HepG2 (cell line): ENCODE results near the gene SLC2A2. TPM values are rescaled to one million over a fixed set of nuclear protein-coding genes. Genes with fewer than 3 reads are reported as not detected.

Experiments used
- ATAC-seq: fragments of 200-7000 bp; cut with Tn5 transposase; 3 replicates; pipeline ENCODE4 v1.9.1; 2020; ENCODE audit warnings: mild to moderate bottlenecking, moderate library complexity
- BruUV-seq: library from RNA; stranded (reverse); fragments of 400-500 nt; replicated peaks from 2 replicates; lab custom pipeline; 2021; lab: Mats Ljungman, UMichigan
- CTCF ChIA-PET: fragments of 300-600 bp; formaldehyde crosslinking; extraction: SDS; loops from one replicate; lab custom pipeline; 2021; ENCODE audit warnings: low total read pairs, inconsistent platforms, low intra/inter-chr PET ratio; lab: Yijun Ruan, JAX
- POLR2A ChIA-PET: fragments of 350-600 bp; sonication (Branson Sonifier 250); formaldehyde crosslinking; loops from one replicate; lab custom pipeline; 2020; ENCODE audit warnings: antibody characterized with exemption, inconsistent platforms; lab: Yijun Ruan, JAX
- DNase-seq: peaks from one replicate; pipeline ENCODE4 v3.0.0-alpha.2; 2015; ENCODE audit warnings: low spot score
- FAIRE-seq: peaks from 3 replicates; lab custom pipeline; 2011; peaks lifted over from hg19 to GRCh38; lab: Jason Lieb, UNC
- H2AFZ ChIP-seq: one replicate; pipeline ENCODE4 v1.6.1; 2011; ENCODE audit warnings: low read length, inconsistent platforms
- H3K27ac ChIP-seq: fragments of 300-600 bp; 3 replicates; pipeline ENCODE4 v1.8.0; 2011; ENCODE audit warnings: mixed run types, mild to moderate bottlenecking, mixed read lengths, low read length, inconsistent platforms; ENCODE audit not compliant: insufficient read depth; ENCODE audit errors: extremely low read length
- H3K27me3 ChIP-seq, 2 experiments: fragments of 200-600 bp in 1 of 2; 2 replicates in 1 of 2; 3 replicates in 1 of 2; pipeline versions ENCODE4 v1.6.0 to v1.8.0; 2011; ENCODE audit warnings: low read length in 2 of 2, mild to moderate bottlenecking in 2 of 2, moderate library complexity in 2 of 2, inconsistent platforms in 1 of 2; ENCODE audit not compliant: insufficient read depth in 2 of 2, control insufficient read depth in 1 of 2
- H3K36me3 ChIP-seq, 2 experiments: fragments of 200-600 bp in 1 of 2; replicated peaks in 1 of 2; 2 replicates in 1 of 2; 3 replicates in 1 of 2; pipeline versions ENCODE4 v1.5.1 to v1.8.0; 2011; ENCODE audit warnings: low read length in 2 of 2, inconsistent platforms in 1 of 2; ENCODE audit not compliant: insufficient read depth in 2 of 2, control insufficient read depth in 1 of 2
- H3K4me1 ChIP-seq: 2 replicates; pipeline ENCODE4 v1.5.1; 2012; ENCODE audit warnings: low read length, inconsistent platforms; ENCODE audit not compliant: insufficient read depth
- H3K4me2 ChIP-seq: 2 replicates; pipeline ENCODE4 v1.6.0; 2011; ENCODE audit warnings: low read depth, low read length, inconsistent platforms
- H3K4me3 ChIP-seq, 3 experiments: fragments of 200-600 bp in 1 of 3; sonication (generic), shearing (Covaris generic) in 1 of 3; replicated peaks in 1 of 3; 2 replicates each; pipeline ENCODE4 v1.5.1; 2011 to 2016; ENCODE audit warnings: low read length in 3 of 3, inconsistent platforms in 2 of 3, low read depth in 2 of 3, mild to moderate bottlenecking in 2 of 3, control low read depth in 1 of 3, mixed read lengths in 1 of 3; ENCODE audit not compliant: insufficient read depth in 1 of 3
- H3K79me2 ChIP-seq: one replicate; pipeline ENCODE4 v1.6.1; 2011; ENCODE audit warnings: low read length, inconsistent platforms; ENCODE audit not compliant: insufficient read depth
- H3K9ac ChIP-seq: 2 replicates; pipeline ENCODE4 v1.6.0; 2011; ENCODE audit warnings: mild to moderate bottlenecking, low read depth, low read length, inconsistent platforms; ENCODE audit not compliant: insufficient read depth
- H3K9me3 ChIP-seq: 2 replicates; pipeline ENCODE4 v1.5.1; 2012; ENCODE audit warnings: mild to moderate bottlenecking, low read length
- H4K20me1 ChIP-seq: 2 replicates; pipeline ENCODE4 v1.6.0; 2011; ENCODE audit warnings: inconsistent platforms, mild to moderate bottlenecking, low read length, moderate library complexity; ENCODE audit not compliant: insufficient read depth
- HDAC1 ChIP-seq: sonication (generic); formaldehyde crosslinking; IDR thresholded peaks from 2 replicates; pipeline ENCODE4 v1.5.1; 2020; ENCODE audit warnings: mild to moderate bottlenecking, missing genetic modification reagents
- IRF2 ChIP-seq: IDR thresholded peaks from 2 replicates; pipeline ENCODE4 v1.6.1; 2018; ENCODE audit warnings: missing genetic modification reagents, missing compliant biosample characterization
- MAFF ChIP-seq: IDR thresholded peaks from 2 replicates; pipeline ENCODE4 v1.6.1; 2011; ENCODE audit warnings: low read depth, low read length, improper control_type of control experiment
- MAFK ChIP-seq, 2 experiments: IDR thresholded peaks in 1 of 2; conservative IDR thresholded peaks in 1 of 2; 2 replicates each; pipeline ENCODE4 v1.6.1; 2011; ENCODE audit warnings: improper control_type of control experiment in 2 of 2, low read length in 2 of 2
- NCOA2 ChIP-seq: sonication (generic); formaldehyde crosslinking; IDR thresholded peaks from 2 replicates; pipeline ENCODE4 v1.8.0; 2022; ENCODE audit warnings: inconsistent platforms
- NFIC ChIP-seq: IDR thresholded peaks from 2 replicates; pipeline ENCODE4 v1.6.1; 2012; ENCODE audit warnings: mild to moderate bottlenecking, low read length, inconsistent platforms
- POGZ ChIP-seq: sonication (generic); formaldehyde crosslinking; IDR thresholded peaks from 2 replicates; pipeline ENCODE4 v1.4.0; 2020; ENCODE audit warnings: mild to moderate bottlenecking, missing genetic modification reagents
- RAD51 ChIP-seq: fragments of 450-650 bp; IDR thresholded peaks from 2 replicates; pipeline ENCODE4 v1.6.1; 2016; ENCODE audit warnings: borderline replicate concordance
- ZBTB7B ChIP-seq: sonication (generic); formaldehyde crosslinking; IDR thresholded peaks from 2 replicates; pipeline ENCODE4 v1.4.0; 2020; ENCODE audit warnings: missing genetic modification reagents
- ZFP1 ChIP-seq: IDR thresholded peaks from 2 replicates; pipeline ENCODE4 v1.6.1; 2016
- ZNF30 ChIP-seq: sonication (generic); formaldehyde crosslinking; IDR thresholded peaks from 2 replicates; pipeline ENCODE4 v1.5.0; 2020; ENCODE audit warnings: mild to moderate bottlenecking, missing genetic modification reagents
- ZNF34 ChIP-seq: sonication (generic); formaldehyde crosslinking; IDR thresholded peaks from 2 replicates; pipeline ENCODE4 v1.4.0; 2020; ENCODE audit warnings: mild to moderate bottlenecking, missing genetic modification reagents, borderline replicate concordance
- ZNF550 ChIP-seq: sonication (generic); formaldehyde crosslinking; IDR thresholded peaks from 2 replicates; pipeline ENCODE4 v1.4.0; 2020; ENCODE audit warnings: mild to moderate bottlenecking, missing genetic modification reagents, borderline replicate concordance
- ZNF614 ChIP-seq: IDR thresholded peaks from 2 replicates; pipeline ENCODE4 v1.6.1; 2018; ENCODE audit warnings: missing biosample characterization, missing genetic modification reagents, inconsistent platforms, borderline replicate concordance
- WGBS: methylation state at CpG from one replicate; pipeline ENCODE4 v1.1.6; 2017; ENCODE audit warnings: low lambda C conversion rate; 5-methylcytosine and 5-hydroxymethylcytosine counted together
- in situ Hi-C: cut with HindIII; loops from 2 replicates; pipeline ENCODE4 v1.10.0; 2017; ENCODE audit warnings: low pct_unique_long_range_greater_than_20kb; ENCODE audit not compliant: extremely low pct_ligation_motif_present
- intact Hi-C: fragments of 100-400 bp; cut with micrococcal nuclease; formaldehyde crosslinking; loops from one replicate; pipeline ENCODE4 v1.10.0; 2022; ENCODE audit not compliant: unreplicated experiment
- polyA plus RNA-seq, 8 experiments: library from polyadenylated mRNA; depleted of rRNA in 3 of 8; stranded (reverse) in 7 of 8; unstranded in 1 of 8; fragments of >200 nt; fragmentation: Illumina TruSeq in 4 of 8; extraction: Trizol in 4 of 8; gene quantifications; 2 replicates each; pipeline versions ENCODE4 v1.2.1 to v1.2.3, GENCODE V29; 2011 to 2016; ENCODE audit warnings: low read depth in 4 of 8, missing spikeins in 1 of 8, mixed read lengths in 1 of 8; ENCODE audit not compliant: insufficient read depth in 1 of 8
- total RNA-seq, 5 experiments: library from RNA; depleted of rRNA; stranded (reverse); fragments of >200 nt; fragmentation: Illumina TruSeq; extraction: Trizol; gene quantifications; 2 replicates each; pipeline ENCODE4 v1.2.3, GENCODE V29; 2016; ENCODE audit warnings: low read depth in 1 of 5
- TF ChIP-seq, protein P1 (sequence below): sonication (generic); formaldehyde crosslinking; IDR thresholded peaks from 2 replicates; pipeline ENCODE4 v1.4.0; 2020; ENCODE audit warnings: mild to moderate bottlenecking, low read depth, missing genetic modification reagents
- TF ChIP-seq, protein P2 (sequence below), 2 experiments: sonication (generic) in 1 of 2; formaldehyde crosslinking in 1 of 2; IDR thresholded peaks; 2 replicates each; pipeline versions ENCODE4 v1.4.0 to v1.6.1; 2018 to 2020; ENCODE audit warnings: missing genetic modification reagents in 2 of 2, borderline replicate concordance in 1 of 2, low read depth in 1 of 2, mild to moderate bottlenecking in 1 of 2, missing biosample characterization in 1 of 2

Gene SLC2A2
- total and polyA plus RNA-seq, 2 of the 13 experiments (the other 11 are each of a cell fraction or from before 2014, with no cell fraction given): 19.5 to 23.2 TPM

DNA sequence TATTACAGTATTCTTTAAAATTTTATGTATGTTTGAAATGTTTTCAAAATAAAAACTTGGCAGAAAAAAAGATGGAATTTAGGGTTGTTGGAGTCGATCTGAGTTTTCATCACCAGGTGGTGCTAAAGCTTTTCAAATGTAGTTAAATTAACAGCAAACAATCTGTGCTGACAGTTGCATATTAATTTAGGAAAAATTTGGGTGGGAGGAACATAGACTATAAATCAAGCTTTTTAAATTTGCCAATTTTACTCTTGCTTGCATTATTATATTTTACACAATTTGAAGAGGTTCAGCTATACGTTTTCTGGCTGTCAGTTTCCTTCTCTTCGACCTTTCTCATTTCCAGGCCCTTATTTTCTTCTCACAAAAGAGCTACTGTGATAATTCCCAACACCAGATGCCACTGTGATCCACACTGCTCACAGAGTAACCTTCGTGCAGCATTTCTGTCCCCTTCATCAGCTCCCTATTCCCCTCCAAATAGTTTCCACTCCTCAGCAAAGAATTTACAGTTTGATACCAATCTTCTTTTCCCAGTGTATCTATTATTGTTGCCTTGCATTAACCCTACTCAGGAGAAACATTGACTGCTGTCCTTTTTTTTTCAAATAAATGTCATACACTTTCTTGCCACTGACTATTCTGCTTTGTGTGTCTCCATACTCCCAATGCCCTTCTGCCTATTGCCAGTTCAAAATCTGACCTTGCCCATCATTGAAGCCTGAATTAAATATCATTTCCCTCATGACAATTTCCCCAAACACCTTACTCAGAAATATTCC, 64.7 kb downstream of the SLC2A2 start:
- H3K27me3 ChIP-seq: no peaks in the 10 kb centered on the region
- peaks cover 51% of the 10 kb centered on the region for H3K4me1 ChIP-seq
- ATAC-seq (peak; percentile 91), DNase-seq (peak; percentile 76), FAIRE-seq (peak; percentile 49)
- H3K9ac ChIP-seq: no peak overlapping the region
- H4K20me1 ChIP-seq: no peaks in the 10 kb centered on the region
- in situ Hi-C loops (loop anchor here (5.0 kb wide), 3 partner anchors 85 to 605 kb away; no protein-coding TSS in a partner anchor), intact Hi-C loops (loop anchor here (1.0 to 5.0 kb wide), 6 partner anchors 41 to 604 kb away; no protein-coding TSS in a partner anchor)
- H3K4me2 ChIP-seq: peak overlapping the region; percentile 46; the same call in 1 of the 2 replicates
- CTCF ChIA-PET: interaction anchor here (1.2 to 2.4 kb wide), 9 partner anchors 56 to 605 kb away, joined by 3 to 33 read pairs (median 6); no protein-coding TSS in a partner anchor
- no peaks in the 10 kb centered on the region for H3K79me2 ChIP-seq
- no peaks in the 10 kb centered on the region for H3K36me3 ChIP-seq
- H3K27ac ChIP-seq: peak overlapping the region; percentile 46
- 21% methylated on average over 4 of the region's 4 CpGs for WGBS
- BruUV-seq: no TSS peak
- peak overlapping the region in 1 of 3 experiments; percentile 20; a peak in 1 of 6 replicates for H3K4me3 ChIP-seq
- H3K9me3 ChIP-seq: no peaks in the 10 kb centered on the region
- no peak overlapping the region for H2AFZ ChIP-seq
- POLR2A ChIA-PET: interaction anchor here (0.6 to 1.1 kb wide), 4 partner anchors 36 to 605 kb away, joined by 3 read pairs; partner anchors contain the start of gene SLC2A2
- TF ChIP-seq NFIC (0 out of 2 replicates have a peak, but pooled peaks have one; percentile 9), ZFP1 (0 out of 2 replicates have a peak, but pooled peaks have one; percentile 46), RAD51 (no peak), HDAC1 (CRISPR knock-in tag) (peak; percentile 20; the same call in 1 of the 2 replicates), ZNF30 (no peak), ZNF34 (CRISPR knock-in tag) (0 out of 2 replicates have a peak, but pooled peaks have one; percentile 37), MAFF (peak; percentile 35; the same call in 1 of the 2 replicates), ZNF614 (CRISPR knock-in tag) (peak; percentile 54; the same call in 1 of the 2 replicates), POGZ (CRISPR knock-in tag) (0 out of 2 replicates have a peak, but pooled peaks have one; percentile 24), MAFK (conservative IDR thresholded peaks at IDR 0.05 in 1 of 2, IDR thresholded peaks at IDR 0.05 in 1 of 2; ENCODE audit: low read length in 2 of 2) (peak; percentile 61 to 65), NCOA2 (peak; percentile 29; the same call in 1 of the 2 replicates), ZBTB7B (CRISPR knock-in tag) (no peak), ZNF550 (CRISPR knock-in tag) (no peak), IRF2 (0 out of 2 replicates have a peak, but pooled peaks have one; percentile 26)
- TF ChIP-seq, protein P1, sequence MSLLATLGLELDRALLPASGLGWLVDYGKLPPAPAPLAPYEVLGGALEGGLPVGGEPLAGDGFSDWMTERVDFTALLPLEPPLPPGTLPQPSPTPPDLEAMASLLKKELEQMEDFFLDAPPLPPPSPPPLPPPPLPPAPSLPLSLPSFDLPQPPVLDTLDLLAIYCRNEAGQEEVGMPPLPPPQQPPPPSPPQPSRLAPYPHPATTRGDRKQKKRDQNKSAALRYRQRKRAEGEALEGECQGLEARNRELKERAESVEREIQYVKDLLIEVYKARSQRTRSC (CRISPR knock-in tag): no peak
- TF ChIP-seq, protein P2, sequence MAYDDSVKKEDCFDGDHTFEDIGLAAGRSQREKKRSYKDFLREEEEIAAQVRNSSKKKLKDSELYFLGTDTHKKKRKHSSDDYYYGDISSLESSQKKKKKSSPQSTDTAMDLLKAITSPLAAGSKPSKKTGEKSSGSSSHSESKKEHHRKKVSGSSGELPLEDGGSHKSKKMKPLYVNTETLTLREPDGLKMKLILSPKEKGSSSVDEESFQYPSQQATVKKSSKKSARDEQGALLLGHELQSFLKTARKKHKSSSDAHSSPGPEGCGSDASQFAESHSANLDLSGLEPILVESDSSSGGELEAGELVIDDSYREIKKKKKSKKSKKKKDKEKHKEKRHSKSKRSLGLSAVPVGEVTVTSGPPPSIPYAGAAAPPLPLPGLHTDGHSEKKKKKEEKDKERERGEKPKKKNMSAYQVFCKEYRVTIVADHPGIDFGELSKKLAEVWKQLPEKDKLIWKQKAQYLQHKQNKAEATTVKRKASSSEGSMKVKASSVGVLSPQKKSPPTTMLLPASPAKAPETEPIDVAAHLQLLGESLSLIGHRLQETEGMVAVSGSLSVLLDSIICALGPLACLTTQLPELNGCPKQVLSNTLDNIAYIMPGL (CRISPR knock-in tag; IDR thresholded peaks at IDR 0.05; ENCODE audit: borderline replicate concordance in 1 of 2, low read depth in 1 of 2): peak; percentile 33; a peak in 1 of 4 replicates
